Activated T-cell treated with anti-CD3 and anti-CD28 coated beads, Interleukin-2, amount 50 U/mL, for 24 hours (primary cell): ENCODE measurements around the gene UBAP1L.
"Not testable (repeated sequence)": the region's sequence is repeated elsewhere in the genome, so short reads cannot be mapped to it uniquely, and the experiment has no call there.

Experiments
- DNase-seq: peaks from one replicate; pipeline ENCODE4 v3.0.0-alpha.2; 2020
- H3K27ac Mint-ChIP-seq: 2 replicates; pipeline ENCODE4 v1.8.0; 2020; ENCODE audit warnings: mild to moderate bottlenecking, mixed read lengths
- H3K27me3 Mint-ChIP-seq: 2 replicates; pipeline ENCODE4 v1.8.0; 2020; ENCODE audit warnings: mixed read lengths
- H3K36me3 Mint-ChIP-seq: 2 replicates; pipeline ENCODE4 v1.8.0; 2020; ENCODE audit warnings: low read depth, mixed read lengths
- H3K4me1 Mint-ChIP-seq: 2 replicates; pipeline ENCODE4 v1.8.0; 2020; ENCODE audit warnings: low read depth, mixed read lengths
- H3K4me3 Mint-ChIP-seq: 2 replicates; pipeline ENCODE4 v1.8.0; 2020; ENCODE audit warnings: mild to moderate bottlenecking, moderate library complexity, mixed read lengths
- H3K9me3 Mint-ChIP-seq: 2 replicates; pipeline ENCODE4 v1.8.0; 2020; ENCODE audit warnings: mixed read lengths

Gene UBAP1L

GRCh38 chr15:65083262-65083701 is 31.7 kb downstream of the UBAP1L start:
- H3K4me1 Mint-ChIP-seq = peaks cover 16% of the 10 kb centered on the region
- H3K27me3 Mint-ChIP-seq = peaks cover 36% of the 10 kb centered on the region
- DNase-seq = no peak
- H3K27ac Mint-ChIP-seq = no peak overlapping the region
- H3K4me3 Mint-ChIP-seq = no peak overlapping the region
- H3K9me3 Mint-ChIP-seq = no peaks in the 10 kb centered on the region
- H3K36me3 Mint-ChIP-seq = no peaks in the 10 kb centered on the region

- Mint-ChIP-seq H3K36me3 (no peaks in the 10 kb centered on the region), H3K4me1 (peaks cover 19% of the 10 kb centered on the region), H3K27me3 (peaks cover 44% of the 10 kb centered on the region), H3K4me3 (no peak overlapping the region), H3K9me3 (no peaks in the 10 kb centered on the region), H3K27ac (peak overlapping the region; percentile 57)
- DNase-seq = no peak
These were observed 32.6 kb downstream of the UBAP1L start for GRCh38 chr15:65082303-65082953.

- H3K27ac Mint-ChIP-seq = no peak overlapping the region
- peaks cover 44% of the 10 kb centered on the region for H3K27me3 Mint-ChIP-seq
- no peak for DNase-seq
- no peaks in the 10 kb centered on the region for H3K36me3 Mint-ChIP-seq
- H3K4me3 Mint-ChIP-seq = no peak overlapping the region
- no peaks in the 10 kb centered on the region for H3K9me3 Mint-ChIP-seq
- peaks cover 19% of the 10 kb centered on the region for H3K4me1 Mint-ChIP-seq
These were observed 33.2 kb downstream of the UBAP1L start for GRCh38 chr15:65081758-65082157.

GRCh38 chr15:65081270-65081669 is 33.7 kb downstream of the UBAP1L start:
- no peak for DNase-seq
- H3K9me3 Mint-ChIP-seq = no peaks in the 10 kb centered on the region
- H3K4me3 Mint-ChIP-seq = no peak overlapping the region
- H3K4me1 Mint-ChIP-seq = peaks cover 19% of the 10 kb centered on the region
- peaks cover 48% of the 10 kb centered on the region for H3K27me3 Mint-ChIP-seq
- no peak overlapping the region for H3K27ac Mint-ChIP-seq
- H3K36me3 Mint-ChIP-seq = no peaks in the 10 kb centered on the region

DNA sequence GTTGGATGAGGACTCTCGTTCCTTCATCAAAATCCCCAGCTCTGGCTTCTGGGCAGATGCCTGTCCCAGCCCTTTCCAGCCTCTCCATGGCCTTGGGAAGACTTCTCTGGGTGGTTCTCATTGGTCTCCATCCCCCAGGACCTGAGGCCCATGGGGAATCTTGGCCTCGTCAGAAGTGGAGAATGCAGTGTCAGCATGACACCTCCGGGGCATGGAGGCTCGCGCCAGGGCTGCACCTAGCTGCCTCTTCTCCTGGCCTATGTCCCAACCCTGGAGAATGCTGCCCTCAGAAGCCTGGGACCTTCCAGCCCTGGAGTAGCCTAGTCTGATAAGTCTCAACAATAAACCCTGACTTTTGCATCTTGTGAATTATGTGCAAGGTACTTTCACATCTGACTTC is 35.4 kb downstream of the UBAP1L start:
- Mint-ChIP-seq H3K4me3 (no peak overlapping the region), H3K36me3 (no peaks in the 10 kb centered on the region), H3K4me1 (peaks cover 19% of the 10 kb centered on the region), H3K9me3 (no peaks in the 10 kb centered on the region), H3K27me3 (peaks cover 49% of the 10 kb centered on the region), H3K27ac (no peak overlapping the region)
- DNase-seq = no peak

- H3K9me3 Mint-ChIP-seq = no peaks in the 10 kb centered on the region
- H3K27ac Mint-ChIP-seq = no peak overlapping the region
- H3K4me3 Mint-ChIP-seq = no peak overlapping the region
- H3K4me1 Mint-ChIP-seq = peaks cover 18% of the 10 kb centered on the region
- peak; percentile 72 for DNase-seq
- H3K36me3 Mint-ChIP-seq = no peaks in the 10 kb centered on the region
- peaks cover 44% of the 10 kb centered on the region for H3K27me3 Mint-ChIP-seq
These were observed 37.0 kb downstream of the UBAP1L start for GRCh38 chr15:65077981-65078352.

DNA sequence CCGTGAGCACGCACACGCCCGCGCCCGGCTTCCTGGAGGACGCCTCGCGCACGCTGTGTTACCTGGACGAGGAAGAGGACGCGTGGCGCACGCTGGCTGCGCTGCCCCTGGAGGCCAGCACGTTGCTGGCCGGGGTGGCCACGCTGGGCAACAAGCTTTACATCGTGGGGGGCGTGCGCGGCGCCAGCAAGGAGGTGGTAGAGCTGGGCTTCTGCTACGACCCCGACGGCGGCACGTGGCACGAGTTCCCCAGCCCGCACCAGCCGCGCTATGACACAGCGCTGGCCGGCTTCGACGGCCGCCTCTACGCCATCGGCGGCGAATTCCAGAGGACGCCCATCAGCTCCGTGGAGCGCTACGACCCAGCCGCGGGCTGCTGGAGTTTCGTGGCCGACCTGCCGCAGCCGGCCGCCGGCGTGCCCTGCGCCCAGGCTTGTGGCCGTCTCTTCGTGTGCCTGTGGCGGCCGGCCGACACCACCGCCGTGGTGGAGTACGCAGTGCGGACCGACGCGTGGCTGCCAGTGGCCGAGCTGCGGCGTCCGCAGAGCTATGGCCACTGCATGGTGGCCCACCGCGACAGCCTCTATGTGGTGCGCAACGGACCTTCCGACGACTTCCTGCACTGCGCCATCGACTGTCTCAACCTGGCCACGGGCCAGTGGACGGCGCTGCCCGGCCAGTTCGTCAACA is 37.6 kb downstream of the UBAP1L start:
- peaks cover 38% of the 10 kb centered on the region for H3K27me3 Mint-ChIP-seq
- no peak overlapping the region for H3K4me3 Mint-ChIP-seq
- peaks cover 13% of the 10 kb centered on the region for H3K4me1 Mint-ChIP-seq
- H3K9me3 Mint-ChIP-seq = no peaks in the 10 kb centered on the region
- no peak overlapping the region for H3K27ac Mint-ChIP-seq
- H3K36me3 Mint-ChIP-seq = no peaks in the 10 kb centered on the region
- no peak for DNase-seq

- Mint-ChIP-seq H3K27me3 (peaks cover 34% of the 10 kb centered on the region), H3K4me1 (peaks cover 6% of the 10 kb centered on the region), H3K9me3 (no peaks in the 10 kb centered on the region), H3K4me3 (no peak within 1 kb of the TSS), H3K36me3 (no peaks in the 10 kb centered on the region), H3K27ac (no peak within 1 kb of the TSS)
- no peak for DNase-seq
These were observed 38.3 kb downstream of the UBAP1L start, which contains the start of gene KBTBD13 for GRCh38 chr15:65076486-65077290. KBTBD13 (plus strand) TSS chr15:65076746; CDS start chr15:65076816, 70 bp downstream.

DNA sequence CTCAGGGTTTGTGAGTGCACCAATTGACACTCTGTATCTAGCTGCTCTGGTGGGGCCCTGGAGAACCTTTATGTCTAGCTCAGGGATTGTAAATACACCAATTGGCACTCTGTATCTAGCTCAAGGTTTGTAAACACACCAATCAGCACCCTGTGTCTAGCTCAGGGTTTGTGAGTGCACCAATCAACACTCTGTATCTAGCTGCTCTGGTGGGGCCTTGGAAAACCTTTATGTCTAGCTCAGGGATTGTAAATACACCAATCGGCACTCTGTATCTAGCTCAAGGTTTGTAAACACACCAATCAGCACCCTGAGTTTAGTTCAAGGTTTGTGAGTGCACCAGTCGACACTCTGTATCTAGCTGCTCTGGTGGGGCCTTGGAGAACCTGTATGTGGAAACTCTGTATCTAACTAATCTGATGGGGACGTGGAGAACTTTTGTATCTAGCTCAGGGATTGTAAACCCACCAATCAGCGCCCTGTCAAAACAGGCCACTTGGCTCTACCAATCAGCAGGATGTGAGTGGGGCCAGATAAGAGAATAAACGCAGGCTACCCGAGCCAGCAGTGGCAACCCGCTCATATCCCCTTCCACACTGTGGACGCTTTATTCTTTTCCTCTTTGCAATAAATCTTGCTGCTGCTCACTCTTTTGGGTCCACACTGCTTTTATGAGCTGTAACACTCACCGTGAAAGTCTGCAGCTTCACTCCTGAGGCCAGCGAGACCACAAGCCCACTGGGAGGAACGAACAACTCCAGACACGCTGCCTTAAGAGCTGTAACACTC is 39.2 kb downstream of the UBAP1L start:
- not testable (repeated sequence) for H3K9me3 Mint-ChIP-seq, H3K4me3 Mint-ChIP-seq, DNase-seq, H3K4me1 Mint-ChIP-seq, H3K36me3 Mint-ChIP-seq, H3K27ac Mint-ChIP-seq
- H3K27me3 Mint-ChIP-seq = peaks cover 34% of the 10 kb centered on the region

GRCh38 chr15:65074946-65075345 is 40.1 kb downstream of the UBAP1L start:
- H3K4me3 Mint-ChIP-seq, H3K36me3 Mint-ChIP-seq, H3K9me3 Mint-ChIP-seq, H3K27ac Mint-ChIP-seq, DNase-seq, H3K4me1 Mint-ChIP-seq: not testable (repeated sequence)
- H3K27me3 Mint-ChIP-seq = peaks cover 33% of the 10 kb centered on the region

DNA sequence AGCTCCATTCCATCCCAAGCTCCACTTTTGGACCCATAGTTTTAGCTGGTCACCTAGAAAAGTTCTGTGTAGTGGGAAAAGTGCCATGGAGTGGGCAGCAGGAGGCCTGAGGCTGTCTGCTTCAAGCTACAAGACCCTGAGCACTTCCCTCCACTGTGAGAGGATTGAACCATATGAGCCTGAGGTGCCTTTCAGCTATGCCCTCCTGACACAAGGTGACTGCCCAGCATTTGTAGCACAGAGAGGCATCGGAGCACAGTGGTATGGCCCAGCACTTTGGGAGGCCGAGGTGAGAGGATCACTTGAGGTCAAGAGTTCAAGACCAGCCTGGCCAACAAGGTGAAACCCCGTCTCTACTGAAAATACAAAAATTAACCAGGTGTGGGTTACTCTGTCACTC is 42.4 kb downstream of the UBAP1L start:
- Mint-ChIP-seq H3K4me1 (peaks cover 4% of the 10 kb centered on the region), H3K27me3 (peaks cover 31% of the 10 kb centered on the region), H3K27ac (no peak overlapping the region), H3K36me3 (no peaks in the 10 kb centered on the region), H3K9me3 (no peaks in the 10 kb centered on the region), H3K4me3 (no peak overlapping the region)
- no peak for DNase-seq

DNA sequence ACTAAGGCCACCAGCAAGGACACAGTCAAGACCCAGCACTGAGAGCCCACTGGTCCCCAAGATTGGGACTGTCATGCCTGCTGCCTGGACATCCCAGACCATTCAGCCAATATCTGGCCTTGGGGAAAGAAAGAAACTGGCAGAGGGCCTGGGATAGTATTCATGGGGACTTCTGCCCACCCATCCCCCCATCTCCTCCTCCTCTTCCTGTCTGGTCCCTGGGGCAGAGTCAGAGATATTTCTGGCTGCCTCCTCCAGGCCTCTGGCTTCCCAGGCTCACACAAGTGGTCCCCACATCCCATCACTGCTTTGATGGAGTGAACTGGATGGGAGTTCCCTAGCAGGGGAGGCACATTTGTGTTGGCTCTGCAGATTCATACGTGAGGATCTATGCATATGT is 43.0 kb downstream of the UBAP1L start:
- Mint-ChIP-seq H3K27ac (no peak overlapping the region), H3K9me3 (no peaks in the 10 kb centered on the region), H3K27me3 (peaks cover 35% of the 10 kb centered on the region), H3K4me3 (no peak overlapping the region), H3K36me3 (no peaks in the 10 kb centered on the region), H3K4me1 (peaks cover 6% of the 10 kb centered on the region)
- no peak for DNase-seq

DNA sequence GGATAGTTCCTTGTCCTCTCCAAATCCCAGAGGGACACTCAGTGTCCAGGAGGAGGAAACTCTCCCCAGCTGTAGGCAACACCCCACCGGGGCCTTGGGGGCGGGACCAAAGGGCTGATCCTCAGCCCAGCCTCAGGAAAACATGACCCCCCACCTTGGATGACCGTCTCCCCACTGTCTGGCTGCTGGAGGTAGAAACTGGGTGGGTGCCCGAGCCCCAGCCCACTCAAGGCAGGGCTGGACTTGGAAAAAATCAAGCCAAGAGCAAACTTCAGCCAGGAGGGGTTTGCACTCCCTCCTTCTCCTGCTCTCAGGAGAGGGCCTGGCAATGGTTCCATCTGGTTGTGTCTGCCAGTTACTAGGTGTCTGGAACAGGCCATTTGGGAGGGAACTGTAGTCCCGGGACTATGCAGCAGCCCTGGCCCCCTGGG is 43.6 kb downstream of the UBAP1L start:
- Mint-ChIP-seq H3K27me3 (peaks cover 39% of the 10 kb centered on the region), H3K27ac (no peak overlapping the region), H3K9me3 (no peaks in the 10 kb centered on the region), H3K36me3 (no peaks in the 10 kb centered on the region), H3K4me1 (peaks cover 6% of the 10 kb centered on the region), H3K4me3 (no peak overlapping the region)
- no peak for DNase-seq
